ENCODE measurements around the gene DMBT1. TPM values are rescaled to one million over a fixed set of nuclear protein-coding genes. Genes with fewer than 3 reads are reported as not detected.
A peak's percentile ranks its signal among the peaks of the same experiment; 100 is the strongest.

Gene DMBT1
- total RNA-seq, 1 experiment from 2014 or later: 2.2 TPM

- no peak for DNase-seq (ENCODE audit: low read depth)
Measured at GRCh38 chr10:122646511-122647382, 86.2 kb downstream of the DMBT1 start.

- DNase-seq (ENCODE audit: low read depth): no peak
Measured at GRCh38 chr10:122647383-122647968, 86.9 kb downstream of the DMBT1 start.

GRCh38 chr10:122648599-122649428 is 88.3 kb downstream of the DMBT1 start:
- peak; percentile 56 for DNase-seq (ENCODE audit: low read depth)

GRCh38 chr10:122649903-122650302 is 89.3 kb downstream of the DMBT1 start:
- DNase-seq (ENCODE audit: low read depth): no peak

GRCh38 chr10:122650331-122650730 is 89.8 kb downstream of the DMBT1 start:
- DNase-seq (ENCODE audit: low read depth): no peak

- DNase-seq (ENCODE audit: low read depth): no peak
Measured at GRCh38 chr10:122655524-122656307, 95.2 kb downstream of the DMBT1 start.

- DNase-seq (ENCODE audit: low read depth): no peak
Measured at GRCh38 chr10:122656308-122656705, 95.8 kb downstream of the DMBT1 start.

- DNase-seq (ENCODE audit: low read depth): no peak
Measured at GRCh38 chr10:122656741-122657140, 96.2 kb downstream of the DMBT1 start.

GRCh38 chr10:122657255-122657654 is 96.7 kb downstream of the DMBT1 start:
- no peak for DNase-seq (ENCODE audit: low read depth)

- no peak for DNase-seq (ENCODE audit: low read depth)
Measured at GRCh38 chr10:122657729-122658128, 97.2 kb downstream of the DMBT1 start.

- DNase-seq (ENCODE audit: low read depth): no peak
Measured at GRCh38 chr10:122658356-122659049, 97.9 kb downstream of the DMBT1 start.

- DNase-seq (ENCODE audit: low read depth): no peak
Measured at GRCh38 chr10:122659126-122659525, 98.6 kb downstream of the DMBT1 start.

GRCh38 chr10:122659651-122660050 is 99.1 kb downstream of the DMBT1 start:
- DNase-seq (ENCODE audit: low read depth): no peak

- DNase-seq (ENCODE audit: low read depth): no peak
Measured at GRCh38 chr10:122660696-122661095, 100.1 kb downstream of the DMBT1 start.

- no peak for DNase-seq (ENCODE audit: low read depth)
Measured at GRCh38 chr10:122662231-122662630, 101.7 kb downstream of the DMBT1 start.

- no peak for DNase-seq (ENCODE audit: low read depth)
Measured at GRCh38 chr10:122663516-122664130, 103.1 kb downstream of the DMBT1 start.

GRCh38 chr10:122664501-122664900 is 103.9 kb downstream of the DMBT1 start:
- DNase-seq (ENCODE audit: low read depth): no peak

- DNase-seq (ENCODE audit: low read depth): no peak
Measured at GRCh38 chr10:122665329-122665860, 104.8 kb downstream of the DMBT1 start.

- DNase-seq (ENCODE audit: low read depth): no peak
Measured at GRCh38 chr10:122665946-122666345, 105.4 kb downstream of the DMBT1 start.

- no peak for DNase-seq (ENCODE audit: low read depth)
Measured at GRCh38 chr10:122669045-122669444, 108.5 kb downstream of the DMBT1 start.
